Cardiac muscle cell (in vitro differentiated cells and primary cell): ENCODE data around the gene TMEM94. TPM values are rescaled to one million over a fixed set of nuclear protein-coding genes. Genes with fewer than 3 reads are reported as not detected.

Experiments used
- DNase-seq, 2 donors: peaks; one replicate each; pipeline versions ENCODE4 v3.0.0 to v3.0.0-alpha.2; 2010 to 2017; ENCODE audit warnings: low read depth in 1 of 2, low spot score in 1 of 2
- H3K27ac ChIP-seq: fragments of 200-600 bp; sonication (generic); 2 replicates; pipeline ENCODE4 v1.5.1; 2016
- H3K27me3 ChIP-seq: fragments of 200-600 bp; sonication (generic); 2 replicates; pipeline ENCODE4 v1.6.0; 2016; ENCODE audit warnings: control low read depth
- H3K36me3 ChIP-seq: fragments of 200-600 bp; sonication (generic); 2 replicates; pipeline ENCODE4 v1.5.1; 2016; ENCODE audit warnings: control low read depth
- H3K4me1 ChIP-seq: fragments of 200-600 bp; sonication (generic); 2 replicates; pipeline ENCODE4 v1.8.1; 2017; ENCODE audit warnings: low read depth, mild to moderate bottlenecking, mixed run types
- H3K4me3 ChIP-seq: fragments of 200-600 bp; sonication (generic); 2 replicates; pipeline ENCODE4 v1.5.1; 2016; ENCODE audit warnings: mild to moderate bottlenecking
- H3K9me3 ChIP-seq: fragments of 200-600 bp; sonication (generic); 2 replicates; pipeline ENCODE4 v1.5.1; 2017; ENCODE audit warnings: low read depth, mild to moderate bottlenecking, control low read depth
- CTCF ChIP-seq: IDR thresholded peaks from 2 replicates; pipeline ENCODE4 v1.5.1; 2012; ENCODE audit warnings: low read depth, mild to moderate bottlenecking, low read length
- polyA plus RNA-seq: library from polyadenylated mRNA; unstranded; fragments of >200 nt; fragmentation: Nextera tagmentation; extraction: Ambion mirVana; gene quantifications from 2 replicates; pipeline ENCODE4 v1.2.1, GENCODE V29; 2016
- total RNA-seq: library from RNA; depleted of rRNA; stranded (reverse); fragments of >200 nt; gene quantifications from 2 replicates; pipeline ENCODE4 v1.2.3, GENCODE V29; 2016

The TMEM94 gene
- total and polyA plus RNA-seq, 2 experiments from 2014 or later = 74.2 to 105 TPM

- no peaks in the 10 kb centered on the region for H3K4me1 ChIP-seq
- peaks cover 11% of the 10 kb centered on the region for H3K27me3 ChIP-seq
- no peak for TF ChIP-seq CTCF
- H3K36me3 ChIP-seq = no peaks in the 10 kb centered on the region
- no peaks in the 10 kb centered on the region for H3K9me3 ChIP-seq
- no peak overlapping the region for H3K27ac ChIP-seq
- no peak overlapping the region for H3K4me3 ChIP-seq
- DNase-seq = no peak
Observed at GRCh38 chr17:75530837-75531720, 74.6 kb downstream of the TMEM94 start.

GRCh38 chr17:75531721-75532072 lies 75.3 kb downstream of the TMEM94 start:
- Histone ChIP-seq H3K27ac (no peak overlapping the region), H3K4me1 (no peaks in the 10 kb centered on the region), H3K36me3 (no peaks in the 10 kb centered on the region), H3K27me3 (peaks cover 5% of the 10 kb centered on the region), H3K4me3 (no peak overlapping the region), H3K9me3 (no peaks in the 10 kb centered on the region)
- no peak for DNase-seq
- no peak for TF ChIP-seq CTCF

GRCh38 chr17:75535119-75535537 lies 78.7 kb downstream of the TMEM94 start:
- no peak for TF ChIP-seq CTCF
- no peak for DNase-seq

GRCh38 chr17:75535871-75536270 lies 79.4 kb downstream of the TMEM94 start:
- no peak for DNase-seq
- TF ChIP-seq CTCF = no peak
- H3K27me3 ChIP-seq = no peaks in the 10 kb centered on the region
- no peaks in the 10 kb centered on the region for H3K36me3 ChIP-seq
- no peaks in the 10 kb centered on the region for H3K9me3 ChIP-seq
- no peak overlapping the region for H3K4me3 ChIP-seq
- H3K4me1 ChIP-seq = no peaks in the 10 kb centered on the region
- no peak overlapping the region for H3K27ac ChIP-seq

More at GRCh38 chr17:75535119-75535537, 78.7 kb downstream of the TMEM94 start:
- Histone ChIP-seq H3K4me3 (no peak overlapping the region), H3K27me3 (no peaks in the 10 kb centered on the region), H3K36me3 (no peaks in the 10 kb centered on the region), H3K4me1 (no peaks in the 10 kb centered on the region), H3K9me3 (no peaks in the 10 kb centered on the region), H3K27ac (no peak overlapping the region)

GRCh38 chr17:75536366-75536765 lies 79.9 kb downstream of the TMEM94 start:
- H3K36me3 ChIP-seq = no peaks in the 10 kb centered on the region
- peaks cover 4% of the 10 kb centered on the region for H3K4me1 ChIP-seq
- no peaks in the 10 kb centered on the region for H3K9me3 ChIP-seq
- no peak for DNase-seq
- H3K4me3 ChIP-seq = no peak overlapping the region
- H3K27me3 ChIP-seq = no peaks in the 10 kb centered on the region
- no peak for TF ChIP-seq CTCF
- no peak overlapping the region for H3K27ac ChIP-seq
